Measurements from ENCODE around the gene NLGN4Y.

The NLGN4Y gene

GRCh38 chrY:14523491-14524271, 648 bp upstream of the NLGN4Y start:
- TF ChIP-seq, protein P1, sequence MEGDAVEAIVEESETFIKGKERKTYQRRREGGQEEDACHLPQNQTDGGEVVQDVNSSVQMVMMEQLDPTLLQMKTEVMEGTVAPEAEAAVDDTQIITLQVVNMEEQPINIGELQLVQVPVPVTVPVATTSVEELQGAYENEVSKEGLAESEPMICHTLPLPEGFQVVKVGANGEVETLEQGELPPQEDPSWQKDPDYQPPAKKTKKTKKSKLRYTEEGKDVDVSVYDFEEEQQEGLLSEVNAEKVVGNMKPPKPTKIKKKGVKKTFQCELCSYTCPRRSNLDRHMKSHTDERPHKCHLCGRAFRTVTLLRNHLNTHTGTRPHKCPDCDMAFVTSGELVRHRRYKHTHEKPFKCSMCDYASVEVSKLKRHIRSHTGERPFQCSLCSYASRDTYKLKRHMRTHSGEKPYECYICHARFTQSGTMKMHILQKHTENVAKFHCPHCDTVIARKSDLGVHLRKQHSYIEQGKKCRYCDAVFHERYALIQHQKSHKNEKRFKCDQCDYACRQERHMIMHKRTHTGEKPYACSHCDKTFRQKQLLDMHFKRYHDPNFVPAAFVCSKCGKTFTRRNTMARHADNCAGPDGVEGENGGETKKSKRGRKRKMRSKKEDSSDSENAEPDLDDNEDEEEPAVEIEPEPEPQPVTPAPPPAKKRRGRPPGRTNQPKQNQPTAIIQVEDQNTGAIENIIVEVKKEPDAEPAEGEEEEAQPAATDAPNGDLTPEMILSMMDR (IDR thresholded peaks at IDR 0.05; ENCODE audit: control insufficient read depth, extremely low read depth, insufficient read depth), result no peak
- H3K4me3 ChIP-seq (ENCODE audit: low read depth, low read length), result peak overlapping the region; percentile 71
- no peak for DNase-seq (ENCODE audit: low read depth)

DNA sequence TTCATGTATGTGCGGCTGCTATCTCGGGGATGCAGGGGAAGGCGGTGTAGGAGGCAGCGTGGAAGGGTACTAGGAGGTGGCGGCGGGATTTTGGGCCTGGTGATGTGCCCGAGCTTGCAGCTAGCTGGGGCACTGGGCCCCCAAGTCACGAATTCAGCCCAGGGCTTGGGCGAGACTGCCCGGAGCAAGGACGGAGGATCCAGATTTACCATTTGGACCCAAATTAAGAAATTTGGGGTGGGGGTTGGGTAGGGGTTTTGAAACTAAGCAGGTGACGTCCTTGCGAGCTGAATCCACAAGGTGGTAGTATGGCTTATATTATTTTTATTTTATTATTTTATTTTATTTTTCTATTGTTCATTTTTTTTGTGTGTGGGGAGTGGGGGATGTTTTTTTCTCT, 986 bp downstream of the NLGN4Y start:
- TF ChIP-seq, protein P1 (IDR thresholded peaks at IDR 0.05; ENCODE audit: control insufficient read depth, extremely low read depth, insufficient read depth), result no peak
- DNase-seq (ENCODE audit: low read depth), result no peak
- H3K4me3 ChIP-seq (ENCODE audit: low read depth, low read length), result peak overlapping the region; percentile 71

GRCh38 chrY:14528361-14528760, 4.0 kb downstream of the NLGN4Y start:
- no peak overlapping the region for H3K4me3 ChIP-seq (ENCODE audit: low read depth, low read length)
- TF ChIP-seq, protein P1 (IDR thresholded peaks at IDR 0.05; ENCODE audit: control insufficient read depth, extremely low read depth, insufficient read depth), result no peak
- DNase-seq (ENCODE audit: low read depth), result no peak

- DNase-seq (ENCODE audit: low read depth), result no peak
- TF ChIP-seq, protein P1 (IDR thresholded peaks at IDR 0.05; ENCODE audit: control insufficient read depth, extremely low read depth, insufficient read depth), result no peak
- no peak overlapping the region for H3K4me3 ChIP-seq (ENCODE audit: low read depth, low read length)
These were observed 12.4 kb downstream of the NLGN4Y start for GRCh38 chrY:14536703-14537102.

DNA sequence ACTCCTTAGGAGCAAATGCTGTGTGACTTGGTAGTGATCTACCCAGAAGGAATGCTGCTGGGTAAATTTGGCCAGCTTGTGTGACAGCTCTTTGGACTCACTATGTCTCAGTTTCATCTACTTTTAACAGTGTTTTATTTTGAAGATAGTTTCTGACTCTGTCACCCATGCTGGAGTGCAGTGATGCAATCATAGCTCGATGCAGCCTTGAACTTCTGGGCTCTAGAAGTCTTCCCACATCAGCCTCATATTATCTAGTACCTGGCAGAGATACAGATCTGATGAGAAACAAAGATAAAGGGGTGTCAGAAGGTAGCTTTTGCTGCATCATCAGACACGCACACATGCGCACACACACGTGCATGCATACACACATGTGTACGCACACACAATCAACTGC, 19.2 kb downstream of the NLGN4Y start:
- DNase-seq (ENCODE audit: low read depth), result no peak
- H3K4me3 ChIP-seq (ENCODE audit: low read depth, low read length), result no peak overlapping the region

DNA sequence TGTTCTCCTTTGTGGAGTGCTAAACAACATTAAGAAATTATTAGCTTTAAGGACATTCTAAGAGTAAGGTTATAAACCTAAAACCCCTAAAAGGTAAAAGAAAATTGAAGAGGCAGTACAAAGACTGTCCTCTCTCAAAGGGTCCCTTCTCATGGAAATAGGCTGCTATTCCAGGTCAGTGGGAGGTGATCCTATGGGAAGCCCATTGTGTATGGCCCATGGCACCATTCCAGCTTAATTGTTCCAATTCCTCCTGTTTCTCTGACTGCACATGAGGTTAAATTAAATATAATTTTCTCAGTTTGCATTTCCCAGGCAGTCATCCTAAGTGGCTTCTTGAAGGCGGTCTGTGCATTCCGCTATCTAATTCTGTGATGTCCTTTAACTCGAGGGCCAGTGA, 57.0 kb downstream of the NLGN4Y start:
- TF ChIP-seq, protein P1 (IDR thresholded peaks at IDR 0.05; ENCODE audit: control insufficient read depth, extremely low read depth, insufficient read depth), result no peak
- DNase-seq (ENCODE audit: low read depth), result no peak

More for the DNA sequence above, 19.2 kb downstream of the NLGN4Y start:
- TF ChIP-seq, protein P1 (IDR thresholded peaks at IDR 0.05; ENCODE audit: control insufficient read depth, extremely low read depth, insufficient read depth), result no peak

DNA sequence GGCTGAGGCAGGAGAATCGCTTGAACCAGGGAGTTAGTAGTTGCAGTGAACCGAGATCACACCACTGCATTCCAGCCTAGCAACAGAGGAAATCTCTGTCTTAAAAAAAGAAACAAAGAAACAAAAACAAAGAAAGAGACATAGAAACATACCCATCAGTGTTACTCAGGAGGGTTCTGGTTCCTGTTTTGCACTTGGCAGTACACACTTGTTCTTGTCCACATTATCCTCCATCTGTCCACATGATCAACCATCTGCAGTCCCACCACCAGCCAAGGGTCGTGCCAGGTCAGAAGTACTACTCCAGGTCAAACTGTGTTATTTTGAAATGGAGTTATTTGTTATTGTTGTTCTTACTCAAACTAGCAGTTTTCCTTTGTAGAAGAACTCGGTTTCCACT, 62.4 kb downstream of the NLGN4Y start:
- DNase-seq (ENCODE audit: low read depth), result no peak
- no peak overlapping the region for H3K4me3 ChIP-seq (ENCODE audit: low read depth, low read length)
- TF ChIP-seq, protein P1 (IDR thresholded peaks at IDR 0.05; ENCODE audit: control insufficient read depth, extremely low read depth, insufficient read depth), result no peak

More for the DNA sequence above, 57.0 kb downstream of the NLGN4Y start:
- H3K4me3 ChIP-seq (ENCODE audit: low read depth, low read length), result no peak overlapping the region
